PC-9 (cell line): ENCODE data around the gene C1orf21. TPM values are rescaled to one million over a fixed set of nuclear protein-coding genes. Genes with fewer than 3 reads are reported as not detected.

Experiments used
- BruUV-seq: library from RNA; stranded (reverse); fragments of 400-500 nt; replicated peaks from 2 replicates; lab custom pipeline; 2021; lab: Mats Ljungman, UMichigan
- CTCF ChIA-PET: fragments of 300-600 bp; sonication (Branson Sonifier 250); formaldehyde crosslinking; loops from one replicate; lab custom pipeline; 2022; ENCODE audit warnings: antibody characterized with exemption; lab: Charles Lee
- POLR2A ChIA-PET: fragments of 300-600 bp; sonication (Branson Sonifier 250); formaldehyde crosslinking; loops from one replicate; lab custom pipeline; 2022; ENCODE audit warnings: antibody characterized with exemption; ENCODE audit not compliant: unreplicated experiment; lab: Charles Lee
- DNase-seq, 2 experiments: peaks; one replicate each; pipeline versions ENCODE4 v3.0.0 to v3.0.0-alpha.2; 2015 to 2022; ENCODE audit warnings: mixed read lengths in 1 of 2
- H2AFZ ChIP-seq: fragments of 200-600 bp; sonication (generic); 2 replicates; pipeline ENCODE4 v1.8.1; 2017; ENCODE audit warnings: antibody characterized with exemption
- H3F3A ChIP-seq: fragments of 200-600 bp; sonication (generic); 2 replicates; pipeline ENCODE4 v1.8.1; 2017; ENCODE audit warnings: antibody characterized with exemption, mild to moderate bottlenecking, low read depth; ENCODE audit not compliant: insufficient read depth
- H3K27ac ChIP-seq: fragments of 200-600 bp; sonication (generic); 2 replicates; pipeline ENCODE4 v1.6.1; 2016; ENCODE audit warnings: mixed run types
- H3K27me3 ChIP-seq: fragments of 200-600 bp; sonication (generic); 2 replicates; pipeline ENCODE4 v1.6.1; 2016; ENCODE audit warnings: low read depth, mixed run types; ENCODE audit not compliant: insufficient read depth
- H3K36me3 ChIP-seq: fragments of 200-600 bp; sonication (generic); 2 replicates; pipeline ENCODE4 v1.6.1; 2016; ENCODE audit warnings: low read depth, mixed run types
- H3K4me1 ChIP-seq: fragments of 200-600 bp; sonication (generic); replicated peaks from 2 replicates; pipeline ENCODE4 v1.6.1; 2016; ENCODE audit warnings: mixed run types; ENCODE audit not compliant: insufficient read depth
- H3K4me2 ChIP-seq: fragments of 200-600 bp; sonication (generic); 2 replicates; pipeline ENCODE4 v1.6.1; 2017; ENCODE audit warnings: mixed run types
- H3K4me3 ChIP-seq: fragments of 200-600 bp; sonication (generic); 2 replicates; pipeline ENCODE4 v1.6.1; 2016; ENCODE audit warnings: mixed run types
- H3K79me2 ChIP-seq: fragments of 200-600 bp; sonication (generic); 2 replicates; pipeline ENCODE4 v1.6.1; 2017; ENCODE audit warnings: low read depth, mixed run types
- H3K9me2 ChIP-seq: fragments of 200-600 bp; sonication (generic); 2 replicates; pipeline ENCODE4 v1.8.1; 2017; ENCODE audit warnings: mild to moderate bottlenecking; ENCODE audit not compliant: insufficient read depth
- H3K9me3 ChIP-seq: fragments of 200-600 bp; sonication (generic); 2 replicates; pipeline ENCODE4 v1.8.1; 2016; ENCODE audit warnings: low read depth; ENCODE audit not compliant: insufficient read depth
- H4K20me1 ChIP-seq: fragments of 200-600 bp; sonication (generic); 2 replicates; pipeline ENCODE4 v1.8.1; 2017; ENCODE audit not compliant: insufficient read depth
- EZH2 ChIP-seq: fragments of 200-600 bp; sonication (generic); IDR thresholded peaks from 2 replicates; pipeline ENCODE4 v1.8.0; 2017; ENCODE audit warnings: antibody characterized with exemption, low read depth
- intact Hi-C: fragments of 100-400 bp; cut with micrococcal nuclease; formaldehyde crosslinking; loops from one replicate; pipeline ENCODE4 v1.10.0; 2022; ENCODE audit not compliant: unreplicated experiment
- total RNA-seq: library from RNA; stranded (reverse); gene quantifications from 2 replicates; pipeline ENCODE4 v1.2.3, GENCODE V29; 2021
- TF ChIP-seq, protein P1 (sequence below): fragments of 200-600 bp; sonication (generic); conservative IDR thresholded peaks from 2 replicates; pipeline ENCODE4 v1.6.1; 2017; ENCODE audit warnings: mixed run types, antibody characterized with exemption, mild to moderate bottlenecking, moderate library complexity

The C1orf21 gene
- total RNA-seq, 1 experiment from 2014 or later: 13.8 TPM

DNA sequence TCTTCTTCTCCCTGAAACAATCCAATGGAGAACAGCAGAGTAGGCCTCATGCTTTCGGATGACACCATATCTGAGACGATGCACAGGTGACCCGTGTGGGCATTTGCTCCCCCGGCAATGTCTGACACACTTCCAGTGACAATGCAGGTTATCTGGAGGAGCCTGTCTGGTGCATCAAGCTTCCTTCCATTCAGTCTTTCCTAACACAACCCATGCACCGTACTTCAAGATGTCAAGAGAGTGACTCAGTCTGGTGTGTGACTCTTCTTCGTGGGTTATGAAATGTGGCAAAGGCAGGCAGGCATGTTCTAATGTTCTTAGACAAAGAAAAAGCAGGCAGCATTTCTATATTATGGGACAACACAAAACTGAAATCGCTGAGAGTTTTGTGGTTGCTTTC, 208.8 kb downstream of the C1orf21 start:
- Histone ChIP-seq H3K36me3 (no peaks in the 10 kb centered on the region), H3K4me3 (no peak overlapping the region), H3K9me2 (no peaks in the 10 kb centered on the region), H3K27me3 (no peaks in the 10 kb centered on the region), H3K4me1 (peaks cover 6% of the 10 kb centered on the region), H2AFZ (no peak overlapping the region), H3K4me2 (no peak overlapping the region), H4K20me1 (no peaks in the 10 kb centered on the region), H3F3A (no peaks in the 10 kb centered on the region), H3K27ac (no peak overlapping the region), H3K79me2 (no peaks in the 10 kb centered on the region), H3K9me3 (no peaks in the 10 kb centered on the region)
- BruUV-seq: no TSS peak
- ChIA-PET CTCF (no interaction called here), POLR2A (no interaction called here)
- no peak for TF ChIP-seq EZH2
- TF ChIP-seq, protein P1, sequence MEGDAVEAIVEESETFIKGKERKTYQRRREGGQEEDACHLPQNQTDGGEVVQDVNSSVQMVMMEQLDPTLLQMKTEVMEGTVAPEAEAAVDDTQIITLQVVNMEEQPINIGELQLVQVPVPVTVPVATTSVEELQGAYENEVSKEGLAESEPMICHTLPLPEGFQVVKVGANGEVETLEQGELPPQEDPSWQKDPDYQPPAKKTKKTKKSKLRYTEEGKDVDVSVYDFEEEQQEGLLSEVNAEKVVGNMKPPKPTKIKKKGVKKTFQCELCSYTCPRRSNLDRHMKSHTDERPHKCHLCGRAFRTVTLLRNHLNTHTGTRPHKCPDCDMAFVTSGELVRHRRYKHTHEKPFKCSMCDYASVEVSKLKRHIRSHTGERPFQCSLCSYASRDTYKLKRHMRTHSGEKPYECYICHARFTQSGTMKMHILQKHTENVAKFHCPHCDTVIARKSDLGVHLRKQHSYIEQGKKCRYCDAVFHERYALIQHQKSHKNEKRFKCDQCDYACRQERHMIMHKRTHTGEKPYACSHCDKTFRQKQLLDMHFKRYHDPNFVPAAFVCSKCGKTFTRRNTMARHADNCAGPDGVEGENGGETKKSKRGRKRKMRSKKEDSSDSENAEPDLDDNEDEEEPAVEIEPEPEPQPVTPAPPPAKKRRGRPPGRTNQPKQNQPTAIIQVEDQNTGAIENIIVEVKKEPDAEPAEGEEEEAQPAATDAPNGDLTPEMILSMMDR: no peak
- intact Hi-C loops: no loop called here
- no peak for DNase-seq

DNA sequence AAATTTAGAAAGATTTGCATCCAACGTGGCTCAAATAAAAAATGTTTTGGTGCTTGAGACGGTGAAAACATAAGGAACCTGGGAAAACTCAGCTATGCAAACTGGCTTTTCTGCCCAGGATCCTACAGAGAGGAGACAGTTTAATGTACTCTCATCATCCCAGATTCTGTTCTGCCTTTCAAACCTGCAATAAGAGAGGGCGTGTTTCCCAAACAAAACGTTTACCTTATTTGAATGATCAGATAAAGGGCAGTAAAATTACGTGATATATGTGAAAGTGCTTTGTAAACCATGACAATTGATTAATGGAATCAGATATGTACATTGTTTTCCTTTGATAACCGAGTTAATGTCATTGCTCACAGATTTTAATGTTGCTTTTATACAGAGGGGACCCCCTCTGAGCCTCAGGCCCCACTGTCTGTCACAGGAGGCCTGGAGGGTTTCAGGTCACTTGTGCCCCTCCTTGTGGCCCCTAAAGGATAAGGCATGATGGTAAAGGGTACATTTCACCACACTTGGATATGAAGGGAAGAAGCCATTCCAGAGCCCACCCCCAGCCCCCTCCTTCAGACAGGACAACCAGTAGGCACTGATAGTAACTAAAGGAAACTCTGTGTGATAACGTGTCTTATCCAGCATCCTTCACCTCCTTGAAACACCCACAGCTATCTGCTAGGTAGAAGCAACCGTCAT, 210.3 kb downstream of the C1orf21 start:
- no TSS peak for BruUV-seq

DNA sequence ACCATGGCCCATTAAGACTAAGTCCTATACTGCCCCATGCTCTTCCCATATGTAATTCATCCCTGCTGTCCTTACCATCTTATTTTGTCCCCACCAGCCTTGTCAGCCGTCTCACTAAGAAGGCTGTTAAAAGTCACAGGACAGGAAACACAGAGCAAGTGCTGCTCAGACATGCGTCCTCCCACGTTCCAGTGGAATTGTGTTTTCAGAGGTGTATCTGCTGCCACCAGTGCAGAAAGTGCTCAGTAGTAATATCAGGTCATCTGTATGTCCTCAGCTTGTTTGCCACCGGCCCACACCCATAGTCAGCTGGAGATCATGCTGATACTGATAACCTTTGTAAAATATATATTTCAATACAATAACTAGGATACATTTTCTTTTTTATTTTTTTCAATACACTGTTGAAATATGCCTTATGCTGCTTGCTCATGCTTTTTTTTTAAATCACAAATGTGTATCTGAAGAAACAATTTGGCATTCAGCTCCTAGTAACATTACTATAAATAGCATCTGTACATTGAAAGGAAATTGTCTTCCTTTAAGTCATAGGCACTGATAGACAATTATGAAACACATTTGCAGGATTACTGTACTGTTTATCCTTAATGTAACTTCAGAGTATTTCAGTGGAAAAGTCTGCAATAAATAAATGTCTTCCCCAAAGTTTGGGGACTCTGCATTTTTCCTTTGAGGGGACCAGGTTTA, 211.0 kb downstream of the C1orf21 start:
- no peak for TF ChIP-seq EZH2
- TF ChIP-seq, protein P1: no peak
- Histone ChIP-seq H3F3A (no peaks in the 10 kb centered on the region), H3K9me2 (no peaks in the 10 kb centered on the region), H3K4me2 (no peak overlapping the region), H4K20me1 (no peaks in the 10 kb centered on the region), H3K36me3 (no peaks in the 10 kb centered on the region), H3K27ac (no peak overlapping the region), H3K79me2 (no peaks in the 10 kb centered on the region), H3K4me1 (no peaks in the 10 kb centered on the region), H3K9me3 (no peaks in the 10 kb centered on the region), H3K4me3 (no peak overlapping the region), H2AFZ (no peak overlapping the region), H3K27me3 (no peaks in the 10 kb centered on the region)
- POLR2A ChIA-PET: interaction anchor here (0.7 kb wide), 1 partner anchor 84 kb away, joined by 9 read pairs; no protein-coding TSS in a partner anchor
- no TSS peak for BruUV-seq
- DNase-seq: no peak
- intact Hi-C loops: no loop called here
- CTCF ChIA-PET: no interaction called here

More for the DNA sequence above, 210.3 kb downstream of the C1orf21 start:
- no peaks in the 10 kb centered on the region for H3K79me2 ChIP-seq
- no peaks in the 10 kb centered on the region for H3K4me1 ChIP-seq
- no peaks in the 10 kb centered on the region for H3K9me2 ChIP-seq
- H3K9me3 ChIP-seq: no peaks in the 10 kb centered on the region
- H3F3A ChIP-seq: no peaks in the 10 kb centered on the region
- no peaks in the 10 kb centered on the region for H3K27me3 ChIP-seq
- H3K4me2 ChIP-seq: no peak overlapping the region
- intact Hi-C loops: no loop called here
- H2AFZ ChIP-seq: no peak overlapping the region
- H3K4me3 ChIP-seq: no peak overlapping the region
- H3K27ac ChIP-seq: no peak overlapping the region
- no peak for DNase-seq
- POLR2A ChIA-PET: interaction anchor here (0.7 kb wide), 1 partner anchor 83 kb away, joined by 9 read pairs; no protein-coding TSS in a partner anchor
- CTCF ChIA-PET: interaction anchor here (0.6 to 0.7 kb wide), 2 partner anchors 10 to 72 kb away, joined by 3 to 7 read pairs; no protein-coding TSS in a partner anchor
- H3K36me3 ChIP-seq: no peaks in the 10 kb centered on the region
- no peaks in the 10 kb centered on the region for H4K20me1 ChIP-seq
- TF ChIP-seq EZH2: no peak
- TF ChIP-seq, protein P1: no peak
